EL (cell line): Measurements from ENCODE around the gene BAHCC1.

ENCODE experiments used
- DNase-seq: peaks from one replicate; pipeline ENCODE4 v3.0.0-alpha.2; 2016

BAHCC1 gene

DNA sequence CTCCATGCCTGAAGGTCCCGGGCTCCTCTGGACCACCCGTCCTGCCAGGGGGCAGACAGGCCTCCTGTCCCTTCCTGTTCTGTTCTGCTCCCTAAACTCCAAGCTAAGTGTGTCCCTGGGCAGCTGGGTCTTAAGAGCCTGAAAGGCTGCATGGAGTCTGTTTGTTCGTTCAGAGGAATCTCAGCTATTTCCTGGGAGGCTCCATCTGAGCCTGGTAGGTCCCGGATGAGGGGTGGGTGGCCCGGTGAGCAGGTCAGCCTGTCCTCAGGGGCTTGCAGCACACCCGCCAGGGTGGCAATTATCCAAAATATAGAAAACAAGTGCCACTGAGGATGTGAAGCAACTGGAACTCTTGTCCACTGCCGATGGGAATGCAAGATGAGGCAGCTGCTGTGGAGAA is 104.8 kb downstream of the BAHCC1 start:
- peak; percentile 49 for DNase-seq

DNA sequence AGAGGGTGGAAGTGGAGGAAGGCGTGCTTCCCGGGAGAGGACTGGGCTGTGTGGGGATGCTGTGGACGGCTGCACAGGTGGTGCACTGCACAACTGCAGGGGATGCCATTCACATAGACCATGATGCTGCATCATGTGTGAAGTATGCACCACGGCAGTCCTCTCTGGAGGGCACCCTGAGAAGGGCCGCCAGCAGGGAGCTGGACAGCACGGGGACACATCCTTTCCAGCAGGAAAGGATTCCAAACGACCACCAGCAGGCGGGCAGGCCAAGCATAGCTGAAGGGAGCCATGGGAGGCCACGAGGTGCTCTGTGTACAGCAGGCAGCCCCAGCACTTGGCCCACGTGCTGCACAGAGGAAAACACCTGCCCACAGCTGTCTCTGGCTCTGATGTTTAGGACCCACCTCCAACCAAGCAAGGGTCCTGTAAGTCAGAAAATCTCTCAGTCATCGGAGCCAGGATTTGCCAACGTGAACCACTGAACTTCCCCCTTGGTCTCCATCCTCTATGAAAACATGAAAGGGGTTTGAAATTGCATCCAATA is 107.3 kb downstream of the BAHCC1 start:
- DNase-seq = no peak

DNA sequence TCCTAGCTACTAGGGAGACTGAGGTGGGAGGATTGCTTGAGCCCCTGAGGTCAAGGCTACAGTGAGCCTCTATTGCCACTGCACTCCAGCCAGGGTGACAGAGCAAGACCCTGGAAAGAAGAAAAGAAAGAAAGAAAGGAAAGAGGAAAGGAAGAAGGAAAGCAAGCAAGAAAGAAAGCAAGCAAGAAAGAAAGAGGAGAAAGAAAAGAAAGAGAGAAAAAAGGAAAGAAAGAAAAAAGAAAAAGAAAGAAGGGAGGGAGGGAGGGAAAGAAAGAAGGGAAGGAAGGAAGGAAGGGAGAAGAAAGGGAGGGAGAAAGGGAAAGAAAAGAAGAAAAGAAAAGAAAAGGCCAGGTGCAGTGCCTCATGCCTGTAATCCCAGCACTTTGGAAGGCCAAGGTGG is 108.4 kb downstream of the BAHCC1 start:
- DNase-seq = no peak

DNA sequence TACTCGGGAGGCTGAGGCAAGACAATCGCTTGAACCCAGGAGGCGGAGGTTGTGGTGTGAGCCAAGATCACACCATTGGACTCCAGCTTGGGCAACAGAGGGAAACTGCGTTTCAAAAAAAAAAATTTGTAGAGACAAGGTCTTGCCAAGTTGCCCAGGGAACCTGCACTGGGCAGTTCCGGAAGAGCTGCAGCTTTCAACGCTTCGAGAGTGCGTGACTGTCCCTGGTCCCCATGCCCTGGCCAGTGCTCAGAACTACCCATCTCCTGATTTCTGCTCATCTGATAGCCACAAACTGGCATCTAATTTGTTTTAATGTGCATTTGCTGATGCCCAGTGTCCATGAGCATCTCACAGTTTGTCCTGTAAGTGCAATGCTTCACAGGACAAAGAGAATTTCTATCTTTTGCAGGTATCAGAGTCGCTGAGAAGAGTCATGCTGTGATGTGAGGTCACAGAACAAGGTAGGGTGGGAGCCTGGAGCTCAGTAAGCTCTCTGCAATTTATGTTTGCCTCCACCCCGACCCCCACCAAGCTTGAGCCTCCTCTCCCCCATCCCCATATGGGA is 113.5 kb downstream of the BAHCC1 start:
- DNase-seq = peak; percentile 78

DNA sequence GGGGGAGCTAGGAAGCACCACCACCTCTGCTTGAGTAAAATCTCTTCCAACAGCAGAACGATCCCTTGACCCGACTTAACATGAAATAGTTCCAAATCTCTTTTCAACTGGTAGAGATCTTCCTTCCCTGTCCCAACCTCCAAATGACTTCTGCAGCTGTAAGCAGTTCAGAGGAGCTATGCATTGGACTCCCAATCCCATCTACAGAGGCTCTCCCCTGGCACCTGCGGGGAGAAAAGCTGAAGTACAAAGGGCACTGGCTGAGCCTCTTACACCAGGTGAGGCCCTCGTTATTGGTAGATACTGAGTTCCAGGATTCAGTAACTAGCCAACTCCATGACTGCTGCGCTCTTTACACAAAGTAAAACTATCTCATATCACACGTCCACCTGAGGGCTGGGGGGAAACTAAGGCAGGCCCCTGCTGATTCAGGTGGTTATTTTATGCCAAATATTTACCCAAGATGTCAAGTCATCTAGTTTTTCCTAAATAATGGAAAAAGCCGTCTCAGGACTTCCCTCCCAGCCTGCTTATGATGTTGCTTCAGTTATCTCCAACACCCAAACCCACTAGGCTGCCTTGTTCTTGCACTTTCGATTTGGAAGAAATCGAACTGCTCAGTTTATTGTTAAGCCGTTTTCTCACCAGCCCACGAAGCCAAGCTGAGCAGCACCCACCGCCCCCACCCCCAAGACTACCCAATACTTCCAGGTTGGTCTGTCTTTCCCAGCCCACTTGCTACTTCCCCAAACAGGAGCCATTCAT is 114.1 kb downstream of the BAHCC1 start:
- peak; percentile 65 for DNase-seq

DNA sequence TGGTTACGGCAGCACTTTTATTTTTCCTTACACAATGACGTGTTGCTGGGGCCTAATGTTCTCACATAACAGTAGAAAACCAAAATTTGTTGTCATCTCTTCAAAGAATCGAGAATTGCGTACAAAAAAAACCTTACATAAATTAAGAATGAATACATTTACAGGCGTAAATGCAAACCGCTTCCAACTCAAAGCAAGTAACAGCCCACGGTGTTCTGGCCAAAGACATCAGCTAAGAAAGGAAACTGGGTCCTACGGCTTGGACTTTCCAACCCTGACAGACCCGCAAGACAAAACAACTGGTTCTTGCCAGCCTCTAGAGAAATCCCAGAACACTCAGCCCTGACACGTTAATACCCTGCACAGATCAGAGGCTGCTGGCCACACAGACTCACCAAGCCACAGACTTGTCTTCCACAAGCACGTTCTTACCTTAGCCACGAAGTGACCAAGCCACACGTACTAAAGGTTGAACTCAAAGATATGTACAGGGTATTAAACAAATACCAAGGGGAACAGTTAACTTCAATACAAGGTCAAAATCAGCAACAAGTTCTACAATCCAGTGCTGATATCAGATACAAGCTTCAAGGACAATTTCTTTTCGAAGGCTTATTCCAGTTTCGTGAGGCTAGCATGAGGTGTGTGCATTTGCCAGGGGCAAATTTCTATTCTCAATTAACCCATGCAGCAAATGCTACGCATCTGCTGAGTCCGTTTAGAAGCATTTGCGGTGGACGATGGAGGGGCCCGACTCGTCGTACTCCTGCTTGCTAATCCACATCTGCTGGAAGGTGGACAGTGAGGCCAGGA is 114.9 kb downstream of the BAHCC1 start:
- DNase-seq = peak; percentile 43

DNA sequence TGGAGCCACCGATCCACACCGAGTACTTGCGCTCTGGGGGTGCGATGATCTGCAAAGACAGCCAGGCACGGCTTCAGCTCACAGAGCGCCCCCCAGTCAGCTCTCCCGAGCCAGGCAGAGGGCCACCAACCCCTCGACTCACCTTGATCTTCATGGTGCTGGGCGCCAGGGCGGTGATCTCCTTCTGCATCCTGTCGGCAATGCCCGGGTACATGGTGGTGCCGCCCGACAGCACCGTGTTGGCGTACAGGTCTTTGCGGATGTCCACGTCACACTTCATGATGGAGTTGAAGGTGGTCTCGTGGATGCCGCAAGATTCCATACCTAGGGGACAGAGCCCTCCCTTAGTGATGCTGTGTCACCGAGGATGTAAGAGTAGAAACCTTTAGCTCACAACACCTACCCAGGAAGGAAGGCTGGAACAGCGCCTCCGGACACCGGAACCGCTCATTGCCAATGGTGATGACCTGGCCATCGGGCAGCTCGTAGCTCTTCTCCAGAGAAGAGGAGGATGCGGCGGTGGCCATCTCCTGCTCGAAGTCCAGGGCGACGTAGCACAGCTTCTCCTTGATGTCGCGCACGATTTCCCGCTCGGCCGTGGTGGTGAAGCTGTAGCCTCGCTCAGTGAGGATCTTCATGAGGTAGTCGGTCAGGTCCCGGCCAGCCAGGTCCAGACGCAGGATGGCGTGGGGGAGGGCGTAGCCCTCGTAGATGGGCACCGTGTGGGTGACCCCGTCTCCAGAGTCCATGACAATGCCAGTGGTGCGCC is 115.7 kb downstream of the BAHCC1 start:
- DNase-seq = no peak

DNA sequence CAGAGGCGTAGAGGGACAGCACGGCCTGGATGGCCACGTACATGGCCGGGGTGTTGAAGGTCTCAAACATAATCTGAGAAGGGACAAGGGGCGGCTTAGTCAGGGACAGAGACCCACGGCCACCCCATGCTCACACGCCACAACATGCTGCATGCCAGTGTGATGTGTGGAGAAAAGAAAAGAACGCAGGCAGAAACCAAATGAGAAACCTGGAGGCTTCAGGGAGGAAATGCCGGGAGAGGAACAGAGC is 116.2 kb downstream of the BAHCC1 start:
- peak; percentile 38 for DNase-seq

DNA sequence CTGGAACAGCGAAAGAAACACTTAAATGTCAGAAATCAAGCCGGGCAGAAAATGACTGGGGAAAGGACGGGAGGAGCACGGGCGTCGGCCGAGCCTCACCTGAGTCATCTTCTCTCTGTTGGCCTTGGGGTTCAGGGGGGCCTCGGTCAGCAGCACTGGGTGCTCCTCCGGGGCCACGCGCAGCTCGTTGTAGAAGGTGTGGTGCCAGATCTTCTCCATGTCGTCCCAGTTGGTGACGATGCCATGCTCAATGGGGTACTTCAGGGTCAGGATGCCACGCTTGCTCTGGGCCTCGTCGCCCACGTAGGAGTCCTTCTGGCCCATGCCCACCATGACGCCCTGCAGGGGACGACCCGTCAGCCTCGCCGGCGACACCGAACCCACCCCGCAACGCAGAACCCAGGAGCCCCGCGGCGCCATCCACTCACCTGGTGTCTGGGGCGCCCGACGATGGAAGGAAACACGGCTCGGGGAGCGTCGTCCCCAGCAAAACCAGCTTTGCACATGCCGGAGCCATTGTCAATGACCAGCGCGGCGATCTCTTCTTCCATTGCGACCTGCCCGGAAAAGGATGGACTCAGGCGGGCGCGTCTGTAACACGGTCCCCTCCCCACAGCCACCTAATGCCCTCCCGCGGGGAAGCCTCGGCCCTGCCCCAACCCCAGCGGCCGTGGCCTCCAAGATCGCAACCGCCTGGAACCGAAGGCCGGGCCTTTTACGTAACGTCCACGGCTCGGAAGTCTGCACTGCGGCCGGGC is 116.7 kb downstream of the BAHCC1 start:
- DNase-seq = no peak

DNA sequence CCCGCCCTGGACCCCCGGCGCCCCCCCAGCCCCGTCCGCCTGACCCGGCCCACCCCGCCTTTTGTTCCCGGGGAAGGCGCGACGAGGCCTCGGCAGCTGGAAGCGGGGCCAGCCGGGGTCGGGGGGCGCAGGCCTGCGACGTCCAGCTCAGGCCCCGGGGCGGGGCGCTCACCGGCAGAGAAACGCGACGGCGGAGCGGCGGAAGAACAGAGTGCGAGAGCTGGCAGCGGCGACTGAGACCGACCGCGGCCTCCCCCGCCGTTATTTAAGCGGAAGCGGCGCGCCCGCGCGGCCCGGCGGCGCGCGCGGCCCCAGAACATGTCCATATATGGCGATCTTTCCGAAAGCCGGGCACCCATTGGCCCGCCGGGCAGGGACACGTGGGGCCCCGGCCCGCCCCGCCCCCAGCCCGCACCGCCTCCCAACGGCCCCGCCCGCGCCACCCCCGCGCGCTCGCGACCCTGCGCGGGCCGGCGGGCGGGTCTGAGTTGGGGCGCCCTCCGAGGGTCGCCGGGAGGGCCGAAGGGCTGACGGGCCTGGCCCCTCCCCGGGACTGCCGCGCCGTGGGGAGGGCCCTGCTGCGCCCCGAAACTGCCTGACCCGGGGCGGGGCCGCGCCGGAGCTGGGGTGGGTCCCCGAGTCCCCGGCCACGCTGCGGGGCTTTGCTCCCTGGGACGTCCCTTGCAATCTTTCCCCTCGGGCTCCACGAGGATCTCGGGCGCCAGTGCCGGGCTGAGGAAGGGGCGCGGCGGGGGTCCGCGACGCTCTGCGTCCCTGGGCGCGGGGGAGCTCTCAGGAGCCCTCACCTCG is 117.5 kb downstream of the BAHCC1 start, which contains the start of gene ACTG1:
Gene ACTG1, minus strand, starts transcription at position 238 of the 810 bp plus-strand sequence. CDS start 445 bp downstream, outside the sequence.
- DNase-seq = peak; percentile 93

DNA sequence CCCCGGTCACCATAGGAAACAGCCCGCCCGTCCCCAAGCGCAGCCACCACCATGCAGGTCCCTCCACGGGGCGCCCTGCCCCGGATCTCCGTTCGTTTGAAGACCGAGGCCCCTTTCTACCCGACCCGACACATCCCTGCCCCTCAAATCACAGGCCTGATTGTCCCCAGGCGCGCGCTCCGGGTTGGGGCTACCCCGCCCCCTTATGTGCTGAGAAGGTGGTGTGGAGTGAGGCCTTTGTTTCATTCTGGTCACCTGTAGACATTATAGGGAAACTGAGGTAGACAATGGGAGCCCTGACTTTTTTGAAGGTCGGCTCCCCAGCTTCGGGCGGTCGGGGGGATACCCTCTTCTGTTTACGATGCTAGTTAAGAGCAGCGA is 118.1 kb downstream of the BAHCC1 start:
- peak; percentile 72 for DNase-seq

DNA sequence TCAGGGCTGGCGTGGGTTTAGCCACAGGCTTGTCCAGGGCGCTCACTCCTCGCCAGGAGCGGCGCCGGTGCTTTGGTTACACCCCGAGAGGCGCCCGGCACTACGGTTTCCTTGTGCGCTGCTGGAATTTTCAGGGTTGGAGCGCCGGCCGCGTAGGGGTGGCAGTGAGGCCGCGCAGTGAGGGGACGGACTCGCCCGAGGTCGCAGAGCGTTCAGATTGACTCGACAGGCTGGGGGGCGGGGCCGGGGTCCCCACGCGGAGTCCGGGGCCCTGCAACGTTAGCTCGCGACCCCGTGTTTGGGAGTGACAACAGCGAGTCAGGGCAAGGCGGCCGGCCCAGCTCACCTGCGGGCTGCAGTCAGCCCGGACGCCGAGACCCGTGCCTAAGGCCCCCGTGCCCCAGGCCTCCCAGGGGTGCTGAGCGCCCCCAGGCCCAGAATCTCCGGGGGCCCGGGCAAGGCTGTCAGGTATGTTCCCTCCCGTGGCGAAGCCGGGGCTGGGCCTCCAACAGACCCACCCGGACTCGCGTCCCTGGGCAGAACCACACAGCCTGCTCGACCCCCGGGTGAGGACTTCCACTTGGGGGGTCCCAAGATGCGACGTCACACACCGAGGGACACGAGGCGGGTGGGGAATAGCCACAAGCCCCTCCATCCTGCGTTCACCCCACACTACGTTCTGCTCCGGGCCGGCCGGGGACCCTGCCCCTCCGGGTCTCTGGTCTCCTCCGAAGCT is 118.7 kb downstream of the BAHCC1 start:
- peak; percentile 82 for DNase-seq

DNA sequence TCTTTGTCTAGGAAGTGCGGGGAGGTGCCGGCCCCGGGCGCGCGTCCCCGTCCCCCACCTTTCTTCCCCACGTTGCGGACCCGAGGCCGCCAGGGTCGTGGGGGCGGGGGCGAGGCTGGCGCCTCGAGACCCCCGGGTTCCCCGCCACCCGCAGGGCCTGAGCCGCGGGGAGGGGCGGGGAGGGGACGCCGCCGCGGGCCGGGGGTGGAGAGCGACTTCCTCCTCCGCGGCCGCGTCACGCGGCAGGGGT is 119.2 kb downstream of the BAHCC1 start:
- no peak for DNase-seq

DNA sequence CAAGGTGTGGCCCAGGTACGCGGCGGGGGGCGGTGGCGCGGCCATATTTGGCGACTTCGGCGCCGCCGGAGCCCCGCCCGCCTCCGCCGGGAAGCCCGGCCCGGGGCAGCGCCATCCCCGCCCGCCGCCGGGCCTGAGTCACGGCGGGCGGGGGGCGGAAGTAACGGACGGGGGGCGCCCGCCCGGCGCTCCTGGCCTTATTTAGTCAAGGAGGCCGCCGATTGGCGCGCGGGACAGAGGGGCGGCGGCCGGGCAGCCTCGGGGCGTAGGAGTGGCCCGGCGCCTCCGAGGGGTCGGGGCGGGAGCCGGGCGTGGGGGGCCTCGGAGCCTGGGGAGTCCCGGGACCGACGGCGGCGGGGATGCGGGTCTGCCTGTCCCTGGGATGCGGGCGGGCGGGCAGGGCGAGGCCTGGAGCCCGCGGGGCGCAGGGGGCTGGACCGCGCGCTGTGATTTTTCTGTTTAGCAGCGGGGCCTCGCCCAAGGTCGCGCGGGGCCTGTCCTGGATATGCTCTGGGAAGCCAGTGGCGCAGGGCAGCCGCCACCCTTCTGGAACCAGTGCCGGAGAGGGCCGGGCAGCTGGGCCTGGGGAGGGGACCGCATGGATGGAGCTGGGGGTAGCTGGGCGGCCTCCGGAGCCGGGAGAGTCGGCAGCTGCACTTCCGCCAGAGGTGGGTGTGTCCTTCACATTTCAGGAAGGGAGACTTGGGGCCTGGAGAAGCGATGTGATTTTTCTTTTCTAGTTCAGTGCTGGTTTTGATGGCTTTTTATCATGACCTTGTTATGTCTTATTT is 119.7 kb downstream of the BAHCC1 start:
- peak; percentile 87 for DNase-seq

DNA sequence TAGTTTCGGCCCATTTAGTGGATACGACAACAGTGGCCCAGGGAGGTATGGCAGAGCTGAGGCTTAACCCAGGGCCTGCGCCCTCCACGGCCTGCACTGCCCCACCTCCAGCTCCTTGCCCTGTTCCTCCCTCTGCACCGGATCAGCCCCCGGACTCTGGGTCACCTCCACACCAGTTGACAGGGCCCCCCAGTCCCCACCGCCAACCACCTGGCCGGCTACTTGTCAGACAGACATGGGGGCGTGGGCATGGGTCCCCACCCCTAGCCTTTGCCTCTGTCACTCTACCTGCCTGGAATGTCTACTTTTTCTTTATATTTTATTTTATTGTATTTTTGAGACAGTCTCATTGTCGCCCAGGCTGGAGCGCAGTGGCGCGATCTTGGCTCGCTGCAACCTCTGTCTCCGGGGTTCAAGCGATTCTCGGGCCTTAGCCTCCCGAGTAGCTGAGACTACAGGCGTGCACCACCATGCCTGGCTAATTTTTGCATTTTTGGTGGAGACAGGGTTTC is 120.3 kb downstream of the BAHCC1 start:
- DNase-seq = no peak
